GM23338 (cell line): ENCODE results near the gene KLHDC2.
"Not testable (repeated sequence)": the region's sequence is repeated elsewhere in the genome, so short reads cannot be mapped to it uniquely, and the experiment has no call there.

ENCODE experiments used
- CREB1 ChIP-seq: fragments of 250-450 bp; sonication (Bioruptor Pico); IDR thresholded peaks from 2 replicates; pipeline ENCODE4 v1.5.0; 2020; ENCODE audit warnings: low read depth, mild to moderate bottlenecking, moderate library complexity
- CTCF ChIP-seq, 2 experiments: fragments of 200-600 bp in 1 of 2; sonication (generic) in 1 of 2; conservative IDR thresholded peaks; 2 replicates each; pipeline versions ENCODE4 v1.5.1 to v1.6.1; 2016 to 2017; ENCODE audit warnings: antibody characterized with exemption in 2 of 2, low read depth in 2 of 2, mild to moderate bottlenecking in 2 of 2, moderate library complexity in 1 of 2
- ETS1 ChIP-seq: IDR thresholded peaks from 2 replicates; pipeline ENCODE4 v1.6.1; 2016; ENCODE audit warnings: antibody characterized with exemption
- EZH2 ChIP-seq: fragments of 200-600 bp; sonication (generic); IDR thresholded peaks from one replicate; pipeline ENCODE4 v1.8.0; 2017; ENCODE audit warnings: antibody characterized with exemption, mild to moderate bottlenecking, low read depth; ENCODE audit not compliant: unreplicated experiment
- EZH2phosphoT487 ChIP-seq: fragments of 200-600 bp; sonication (generic); IDR thresholded peaks from one replicate; pipeline ENCODE4 v1.8.1; 2018; ENCODE audit warnings: antibody characterized with exemption; ENCODE audit not compliant: unreplicated experiment
- JUNB ChIP-seq: IDR thresholded peaks from one replicate; pipeline ENCODE4 v1.6.1; 2016; ENCODE audit warnings: antibody characterized with exemption; ENCODE audit not compliant: unreplicated experiment
- POLR2AphosphoS5 ChIP-seq: IDR thresholded peaks from 2 replicates; pipeline ENCODE4 v1.6.1; 2016; ENCODE audit warnings: antibody characterized with exemption, low read depth
- REST ChIP-seq: IDR thresholded peaks from one replicate; pipeline ENCODE4 v1.6.1; 2018; ENCODE audit warnings: antibody characterized with exemption; ENCODE audit not compliant: unreplicated experiment
- ZNF114 ChIP-seq: fragments of 250-450 bp; sonication (Bioruptor Pico); IDR thresholded peaks from 2 replicates; pipeline ENCODE4 v1.5.0; 2020; ENCODE audit warnings: mild to moderate bottlenecking, moderate library complexity
- ZNF331 ChIP-seq: fragments of 250-450 bp; sonication (Bioruptor Pico); IDR thresholded peaks from 2 replicates; pipeline ENCODE4 v1.5.0; 2020; ENCODE audit warnings: low read depth, mild to moderate bottlenecking, moderate library complexity
- ZNF462 ChIP-seq: fragments of 250-450 bp; sonication (Bioruptor Pico); IDR thresholded peaks from 2 replicates; pipeline ENCODE4 v1.5.0; 2020; ENCODE audit warnings: mild to moderate bottlenecking, moderate library complexity

- not testable (repeated sequence) for TF ChIP-seq CTCF (conservative IDR thresholded peaks at IDR 0.05; ENCODE audit: low read depth in 2 of 2); EZH2; EZH2phosphoT487; POLR2AphosphoS5; ZNF331 (CRISPR knock-in tag); REST; JUNB; CREB1 (CRISPR knock-in tag); ZNF462; ZNF114 (CRISPR knock-in tag); ETS1
These were observed 48.2 kb downstream of the KLHDC2 start for GRCh38 chr14:49816118-49816517.
